DMS53 treated with DMSO at 0.1 percent for 48 hours (cell line): Measurements from ENCODE around the gene ZNF2.
"Not testable (repeated sequence)": the region's sequence is repeated elsewhere in the genome, so short reads cannot be mapped to it uniquely, and the experiment has no call there.

Experiments used
- DNase-seq: peaks from one replicate; lab custom pipeline; 2025; ENCODE audit not compliant: unreplicated experiment; lab: John Stamatoyannopoulos, UW

Gene ZNF2

DNA sequence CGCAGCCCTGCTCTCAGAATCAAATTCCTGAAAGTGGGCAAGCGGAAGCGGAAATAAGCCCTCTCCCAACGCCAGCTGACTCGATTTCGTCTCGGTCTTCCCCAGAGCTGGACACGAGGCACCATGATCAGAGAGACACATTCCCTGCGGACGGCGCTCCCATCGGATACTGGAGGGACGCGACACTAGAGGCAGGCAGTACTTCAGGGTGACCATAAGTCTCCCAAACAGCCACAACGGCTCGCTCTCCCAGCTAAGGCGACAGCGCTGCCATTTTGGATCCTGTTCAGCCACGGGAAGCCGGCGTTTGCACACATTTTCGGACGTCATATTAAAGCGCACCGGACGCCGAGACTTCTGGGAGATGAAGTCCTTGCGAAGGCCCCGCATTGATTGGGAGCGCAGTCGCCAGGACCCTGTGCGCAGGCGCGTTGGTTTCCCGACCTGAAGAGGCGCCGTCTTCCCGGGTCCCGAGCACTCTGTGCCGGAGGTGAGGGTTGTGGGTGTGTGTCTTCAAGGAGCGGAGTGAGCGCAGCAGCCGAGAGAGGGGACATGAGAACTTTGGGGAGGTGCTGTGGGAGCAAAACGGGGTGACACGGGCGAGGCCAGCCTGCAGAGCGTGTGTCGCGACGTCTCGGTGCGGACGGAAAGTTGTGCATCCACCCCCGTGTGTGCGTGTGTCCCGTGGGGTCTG lies at the start of gene ZNF2:
Gene ZNF2 (plus strand): TSS at position 439 of the 694 bp plus-strand sequence. CDS start 10,418 bp downstream, outside the sequence.
- peak; percentile 99 for DNase-seq

DNA sequence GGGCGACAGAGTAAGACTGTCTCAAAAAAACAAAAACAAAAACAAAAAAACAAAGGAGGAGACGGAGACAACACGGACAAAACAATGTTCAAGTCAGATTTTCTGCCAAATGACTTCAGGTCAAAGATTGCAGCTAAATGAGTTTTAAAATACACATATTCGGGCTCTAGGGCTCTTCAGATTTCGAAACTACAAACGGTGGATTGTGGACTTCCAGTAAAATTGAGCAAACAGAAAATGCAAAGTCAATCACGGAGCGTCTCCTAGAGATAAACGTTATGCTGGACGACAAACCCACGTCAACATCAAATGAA lies 44.6 kb upstream of the ZNF2 start:
- peak; percentile 17 for DNase-seq

DNA sequence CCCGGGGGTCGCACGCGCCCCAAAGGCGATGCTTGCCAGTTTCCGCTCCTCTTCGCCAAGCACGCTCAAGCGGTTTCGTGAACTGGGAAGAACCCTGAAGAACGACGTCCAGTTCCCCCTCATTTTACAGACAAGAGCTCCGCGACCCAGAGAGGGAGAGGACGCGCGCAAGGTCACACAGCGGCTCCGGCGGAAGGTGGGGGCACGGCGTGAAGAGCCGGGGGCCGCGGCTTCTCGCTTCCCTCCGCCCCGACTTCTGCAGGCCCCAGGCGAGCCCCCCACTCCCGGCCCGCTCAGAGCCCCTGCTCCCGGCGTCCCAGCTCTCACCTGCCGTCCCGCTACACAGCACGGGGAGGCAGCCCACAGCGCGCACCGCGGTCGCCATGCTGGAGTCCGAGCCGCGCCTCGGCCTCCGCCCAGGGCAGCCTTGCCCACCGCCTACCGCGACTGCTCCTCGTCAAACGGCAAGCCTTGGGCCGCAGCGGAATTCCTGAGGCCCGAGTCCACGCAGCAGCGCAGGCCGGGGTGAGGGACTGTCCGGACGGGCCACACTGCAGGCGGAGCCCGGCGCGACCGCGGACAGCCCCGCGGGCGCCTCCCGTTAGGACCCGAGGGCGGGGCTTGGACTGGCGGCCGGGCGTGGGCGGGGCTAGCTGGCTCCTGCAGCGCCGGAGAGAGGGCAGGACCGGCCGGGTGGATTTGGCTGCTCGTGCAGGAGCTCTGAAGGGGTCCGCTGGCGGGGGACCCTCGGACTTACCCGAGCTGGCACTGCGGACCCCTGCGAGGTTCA lies 44.0 kb upstream of the ZNF2 start, which contains the start of gene MRPS5:
Gene MRPS5 (minus strand): TSS at position 402 of the 790 bp plus-strand sequence. CDS start 17 bp downstream, at position 385.
- peak; percentile 65 for DNase-seq

DNA sequence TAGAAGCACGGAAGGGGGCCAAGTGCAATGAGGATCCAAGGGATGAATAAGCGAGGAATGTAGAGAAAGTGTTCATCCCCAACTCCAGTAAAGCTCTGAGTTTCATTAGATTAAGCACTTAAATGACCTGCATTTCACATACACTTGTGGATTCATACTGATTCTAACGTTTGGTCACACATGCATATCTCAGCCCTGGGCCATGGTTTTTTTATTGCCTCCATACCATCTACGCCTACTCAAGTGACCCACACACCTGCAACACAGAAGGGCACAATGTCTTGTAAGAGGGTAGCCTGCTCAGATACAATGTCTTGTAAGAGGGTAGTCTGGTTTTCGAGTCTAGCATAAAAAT lies 43.4 kb upstream of the ZNF2 start:
- no peak for DNase-seq

DNA sequence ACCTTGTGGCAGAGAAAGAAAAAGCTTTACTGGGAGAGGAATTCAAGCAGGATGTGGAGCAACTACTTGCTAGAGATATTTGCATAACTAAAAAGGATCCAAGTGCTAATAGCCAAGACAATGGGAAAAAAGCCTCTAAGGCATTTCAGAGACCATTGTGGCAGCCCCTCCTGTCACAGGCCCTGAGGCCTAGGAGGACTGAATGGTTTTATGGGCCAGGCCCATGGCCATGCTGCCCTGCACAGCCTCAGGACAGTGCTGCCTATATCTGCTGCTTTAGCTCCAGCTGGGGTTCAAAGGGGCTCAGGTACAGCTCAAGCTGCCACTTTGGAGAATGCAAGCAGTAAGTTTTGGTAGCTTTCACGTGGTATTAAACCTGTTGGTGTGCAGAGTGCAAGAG lies 26.9 kb upstream of the ZNF2 start:
- DNase-seq = no peak

DNA sequence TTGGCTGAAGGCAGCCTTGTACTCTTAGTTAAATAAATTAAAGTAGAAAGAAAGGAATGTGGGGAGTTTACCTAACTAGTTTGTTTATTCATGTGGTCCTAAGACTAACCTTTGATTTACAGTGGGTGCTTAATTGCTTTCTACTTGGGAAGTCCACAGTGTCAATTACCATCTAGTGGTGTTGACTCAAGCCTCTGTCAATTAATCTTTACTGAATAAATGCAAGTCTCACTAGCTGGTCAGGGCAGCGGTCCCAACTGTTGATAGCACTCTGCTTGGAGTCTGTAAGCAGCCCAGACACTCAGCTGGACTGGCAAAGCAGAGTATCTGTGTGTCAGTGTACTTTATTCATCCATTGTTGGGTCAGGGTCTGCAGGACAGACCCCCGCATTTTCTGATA lies 21.8 kb upstream of the ZNF2 start:
- DNase-seq = no peak

DNA sequence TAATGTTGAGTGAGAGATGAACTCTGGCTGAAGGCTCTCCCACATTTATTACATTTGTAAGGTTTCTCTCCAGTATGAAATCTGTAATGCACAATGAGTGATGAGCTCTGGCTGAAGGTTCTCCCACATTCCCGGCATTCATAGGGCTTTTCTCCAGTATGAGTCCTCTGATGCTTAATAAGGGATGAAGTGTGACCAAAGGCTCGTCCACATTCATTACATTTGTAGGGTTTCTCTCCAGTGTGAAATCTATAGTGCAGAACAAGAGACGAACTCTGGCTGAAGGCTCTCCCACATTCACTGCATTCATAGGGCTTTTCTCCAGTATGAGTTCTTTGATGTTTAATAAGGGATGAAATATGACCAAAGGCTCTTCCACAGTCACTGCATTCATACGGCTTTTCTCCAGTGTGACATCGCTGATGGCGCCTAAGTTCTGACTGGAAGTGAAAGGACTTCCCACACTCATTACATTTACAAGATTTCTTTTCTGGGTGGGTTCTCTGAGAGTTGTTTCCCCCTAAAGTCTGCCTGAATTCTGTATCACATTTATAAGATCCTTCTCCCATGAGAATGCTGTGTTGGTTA lies 16.1 kb upstream of the ZNF2 start:
- DNase-seq = no peak

DNA sequence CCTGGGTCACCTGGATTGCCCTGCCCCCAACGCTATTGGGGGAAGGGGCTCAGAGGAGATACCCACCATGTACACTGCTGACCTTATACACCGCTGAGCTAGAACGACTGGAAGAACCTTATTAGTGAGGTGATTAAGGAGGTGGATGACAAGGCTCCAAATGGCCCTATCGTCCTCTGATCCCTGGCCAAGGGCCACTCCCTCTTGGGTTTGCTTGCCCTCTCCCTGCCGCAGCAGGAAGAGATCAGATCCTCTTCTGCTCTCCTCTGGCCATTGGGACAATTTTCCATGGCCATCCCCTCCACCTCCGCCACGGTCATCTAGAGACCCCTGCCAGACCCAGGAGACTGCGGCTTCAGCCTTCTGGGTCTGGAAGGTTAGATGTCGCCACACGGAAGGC lies 7.2 kb upstream of the ZNF2 start:
- no peak for DNase-seq

DNA sequence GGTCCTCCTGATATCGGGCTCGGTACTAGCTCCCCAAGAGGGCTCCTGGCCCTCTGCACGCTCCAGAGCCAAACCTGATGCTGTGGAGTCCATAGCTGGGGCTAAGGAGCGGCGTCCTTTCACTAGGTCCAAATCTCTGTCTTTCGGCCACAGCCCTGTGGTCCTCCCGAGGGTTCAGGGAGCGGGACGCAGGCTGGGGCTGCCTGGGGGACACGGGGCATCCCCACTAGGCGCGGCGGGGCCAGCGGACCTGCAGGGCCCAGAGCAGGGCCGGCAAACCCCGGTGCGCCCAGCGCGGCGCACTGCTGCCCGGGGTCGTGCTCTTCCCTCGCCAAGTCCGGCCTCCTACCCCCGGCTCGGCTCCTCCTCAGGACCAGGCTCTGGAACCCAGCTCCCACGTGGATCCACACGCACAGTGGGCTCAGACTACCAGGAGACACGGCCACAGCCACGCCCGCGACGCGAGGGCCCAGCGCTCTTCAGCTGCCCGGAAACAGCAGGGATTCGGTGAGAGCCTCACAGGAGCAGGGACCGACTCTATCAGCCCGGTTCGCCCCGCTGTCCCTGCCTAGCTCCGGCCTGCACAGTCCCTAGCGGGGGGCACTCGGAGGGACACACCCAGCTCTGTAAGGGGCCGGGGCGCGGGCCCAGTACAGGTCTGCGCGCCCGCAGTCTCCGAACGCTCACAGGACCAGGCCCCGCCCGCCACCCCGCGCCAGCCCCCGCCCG lies 6.6 kb upstream of the ZNF2 start:
- DNase-seq = peak; percentile 10

DNA sequence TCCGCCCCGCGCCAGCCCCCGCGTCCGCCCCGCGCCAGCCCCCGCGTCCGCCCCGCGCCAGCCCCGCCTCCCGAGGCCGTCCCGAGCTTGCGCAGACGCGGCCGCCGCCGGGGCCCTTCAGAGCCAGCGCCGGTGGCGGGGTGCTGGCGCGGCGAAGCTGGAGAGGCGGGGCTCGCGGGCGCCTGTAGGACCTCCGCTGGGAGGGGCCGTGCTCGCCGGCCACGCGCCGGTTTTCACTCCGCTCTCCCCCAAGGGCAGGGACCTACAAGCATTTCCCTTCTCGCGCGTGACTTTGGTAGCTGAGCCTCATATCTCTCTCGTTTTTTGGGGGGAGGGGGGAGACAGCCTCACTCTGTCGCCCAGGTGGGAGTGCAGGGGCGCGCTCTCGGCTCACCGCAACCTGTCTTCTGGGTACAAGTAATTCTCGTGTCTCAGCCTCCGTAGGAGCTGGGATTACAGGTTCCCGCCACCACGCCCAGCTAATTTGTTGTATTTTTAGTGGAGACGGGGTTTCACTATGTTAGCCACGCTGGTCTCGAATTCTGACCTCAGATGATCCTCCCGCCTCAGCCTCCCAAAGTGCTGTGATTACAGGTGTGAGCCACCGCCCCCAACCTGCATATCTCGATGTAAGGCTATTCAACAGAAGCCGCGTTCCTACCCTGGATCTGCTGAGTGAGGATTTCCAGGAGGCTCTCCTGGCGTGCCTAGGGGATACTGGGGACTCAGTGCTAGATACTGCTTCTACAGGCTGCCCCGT lies 5.7 kb upstream of the ZNF2 start, which contains the start of gene ZNF514:
Gene ZNF514 (minus strand): TSS at position 159 of the 760 bp plus-strand sequence. CDS start 6,595 bp downstream, outside the sequence.
- DNase-seq = peak; percentile 75

DNA sequence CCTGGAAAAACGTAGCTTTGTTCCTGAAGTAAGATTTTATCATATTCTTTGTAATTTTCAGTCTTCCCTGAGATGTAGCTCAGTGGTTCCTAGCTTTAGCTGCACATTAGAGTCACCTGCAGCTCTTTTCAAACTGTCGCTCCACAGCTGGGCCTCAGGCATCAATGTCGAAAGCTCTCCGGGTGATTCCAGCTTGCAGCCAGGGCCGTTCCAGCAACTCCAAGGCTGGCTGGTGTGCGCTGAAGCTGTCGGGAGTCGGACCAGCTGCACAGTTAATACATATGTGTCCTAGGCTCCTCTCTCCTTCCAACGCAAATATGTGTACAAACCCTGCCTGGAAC lies 609 bp upstream of the ZNF2 start:
- DNase-seq = peak; percentile 69

DNA sequence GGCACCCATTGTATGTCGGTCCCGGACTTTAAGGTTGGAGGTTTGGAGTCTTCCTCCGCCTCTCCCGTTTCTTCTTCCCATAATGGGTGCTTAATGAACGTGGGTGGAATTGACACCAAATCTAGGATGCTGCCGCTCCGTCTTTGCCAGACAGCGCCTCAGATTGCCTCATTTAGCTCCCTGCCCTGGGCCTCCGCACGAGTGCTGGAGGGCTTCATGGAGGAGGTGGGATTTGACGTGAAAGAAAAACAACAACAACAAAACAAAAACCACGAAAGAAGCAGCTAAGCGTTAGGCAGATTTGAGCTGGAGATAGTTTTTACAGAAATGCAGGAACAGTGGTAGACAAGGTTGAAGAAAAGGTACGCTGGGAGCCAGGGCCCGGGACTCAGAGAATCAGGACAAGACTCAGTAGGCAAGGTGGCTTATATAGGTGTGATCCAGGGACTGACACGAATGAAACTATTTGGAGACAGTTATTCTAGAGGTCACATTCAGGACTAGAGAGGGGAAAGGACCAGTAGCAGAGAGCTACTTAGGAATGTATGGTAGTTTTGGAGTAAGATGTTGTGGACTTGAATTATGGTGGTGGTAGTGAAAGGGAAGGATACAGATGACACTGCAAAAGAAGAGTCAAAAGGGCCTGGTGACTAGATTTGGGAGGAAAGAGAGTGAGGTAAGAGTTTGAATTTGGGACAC lies 605 bp downstream of the ZNF2 start:
- peak; percentile 32 for DNase-seq

DNA sequence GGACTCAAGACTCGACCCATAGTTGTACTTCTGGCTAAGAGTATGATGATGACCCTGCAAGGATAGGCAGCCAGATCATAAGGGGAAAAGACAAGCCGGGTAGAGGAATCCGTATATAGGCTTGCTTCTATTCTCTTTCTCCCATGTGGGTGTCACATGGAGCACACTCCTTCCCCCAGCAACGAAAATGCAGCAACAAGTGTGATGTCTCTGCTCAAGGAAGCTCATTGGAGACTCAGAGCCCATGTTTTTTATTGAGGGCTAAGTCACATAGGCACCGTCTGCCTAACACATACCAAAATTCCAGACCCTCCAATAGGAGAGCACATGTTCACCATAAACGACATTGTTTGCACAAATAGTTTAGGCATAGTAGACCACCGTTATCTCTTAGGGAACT lies 6.3 kb downstream of the ZNF2 start:
- no peak for DNase-seq

DNA sequence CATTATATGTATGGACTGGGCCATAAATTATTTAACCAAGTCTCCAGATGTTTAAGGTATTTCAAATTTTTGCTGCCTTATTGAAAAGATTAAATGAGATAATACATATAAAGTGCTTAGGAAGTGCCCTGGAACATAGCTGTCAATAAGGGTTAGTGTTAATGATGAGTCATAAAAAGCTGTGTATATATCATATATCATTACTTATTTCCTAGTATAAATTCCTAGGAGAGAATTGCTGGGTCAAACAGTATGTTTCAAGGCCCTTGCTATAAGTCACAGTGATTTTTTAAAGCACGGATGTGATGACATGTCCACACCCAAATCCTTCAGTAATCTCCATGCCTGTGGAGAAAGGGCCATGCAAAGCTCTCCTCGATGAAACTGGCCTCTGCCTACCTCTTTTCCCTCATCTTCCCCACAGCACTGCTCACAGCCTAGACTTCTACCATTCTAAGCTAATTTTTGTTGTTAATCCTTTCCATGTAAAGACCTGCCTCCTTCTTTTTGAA lies 8.5 kb downstream of the ZNF2 start:
- no peak for DNase-seq

DNA sequence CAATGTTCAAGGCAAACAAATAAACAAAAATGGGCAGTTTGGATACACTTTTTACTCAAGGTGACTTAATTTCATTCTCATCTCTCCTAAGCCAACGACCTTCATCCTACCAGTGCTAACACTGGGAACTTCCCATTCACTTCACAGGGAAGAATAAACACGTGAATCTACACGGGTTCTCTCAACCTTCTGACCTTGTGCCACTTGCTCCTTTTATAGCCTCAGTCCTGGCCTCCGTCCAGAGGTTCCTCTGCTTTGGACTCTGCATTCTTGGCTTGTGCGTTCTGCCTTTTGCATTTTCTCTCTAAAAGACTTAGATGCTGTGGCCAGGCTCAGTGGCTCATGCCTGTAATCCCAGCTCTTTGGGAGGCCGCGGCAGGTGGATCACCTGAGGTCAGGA lies 13.8 kb downstream of the ZNF2 start:
- DNase-seq = no peak

DNA sequence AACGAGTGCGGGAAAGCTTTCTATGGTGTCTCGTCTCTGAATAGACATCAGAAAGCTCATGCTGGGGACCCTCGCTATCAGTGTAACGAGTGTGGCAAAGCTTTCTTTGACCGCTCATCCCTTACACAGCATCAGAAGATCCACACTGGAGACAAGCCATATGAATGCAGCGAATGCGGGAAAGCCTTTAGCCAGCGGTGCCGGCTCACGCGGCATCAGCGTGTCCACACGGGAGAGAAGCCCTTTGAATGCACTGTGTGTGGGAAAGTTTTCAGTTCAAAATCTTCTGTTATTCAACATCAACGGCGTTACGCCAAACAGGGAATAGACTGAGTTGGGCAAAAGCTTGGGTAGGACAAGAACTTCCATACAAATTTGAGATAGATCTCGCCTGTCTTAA lies 16.2 kb downstream of the ZNF2 start:
- DNase-seq = no peak

DNA sequence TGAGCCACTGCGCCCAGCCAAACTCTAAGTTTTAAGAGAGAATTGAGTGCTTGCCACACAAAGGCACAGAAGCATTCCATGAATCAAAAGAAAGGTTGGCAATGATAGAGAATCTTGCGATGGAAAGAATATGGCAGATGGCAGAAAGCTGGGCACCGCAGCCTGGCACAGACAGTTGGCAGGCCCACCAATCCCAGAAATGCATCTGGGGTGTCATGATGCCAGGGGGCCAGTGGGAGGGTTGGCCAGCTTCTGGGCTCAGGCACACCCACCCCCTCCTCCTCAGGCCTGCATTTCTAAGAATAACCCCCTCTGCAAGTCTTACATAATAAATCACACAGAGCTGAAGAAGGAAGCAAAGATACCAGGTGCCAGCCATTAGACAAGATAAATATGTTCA lies 19.6 kb downstream of the ZNF2 start:
- DNase-seq = no peak

DNA sequence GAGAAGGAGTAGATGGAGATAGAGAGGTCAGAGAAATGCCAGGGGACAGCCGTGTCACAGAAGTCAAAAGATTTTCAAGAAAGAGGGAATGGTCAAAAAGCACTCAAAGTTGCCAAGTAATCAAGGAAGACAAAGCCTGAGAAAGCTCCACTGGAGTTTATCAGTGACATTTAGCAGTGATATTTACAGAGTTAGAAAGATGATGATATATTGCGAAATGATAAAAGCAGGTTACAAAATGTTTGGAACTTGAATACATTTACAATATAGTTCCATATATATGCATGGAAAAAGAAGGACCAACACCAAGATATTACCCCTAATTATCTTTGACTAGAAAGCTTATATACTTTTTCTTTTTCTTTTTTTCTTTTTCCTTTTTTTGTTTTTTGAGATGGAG lies 20.4 kb downstream of the ZNF2 start:
- DNase-seq = no peak

DNA sequence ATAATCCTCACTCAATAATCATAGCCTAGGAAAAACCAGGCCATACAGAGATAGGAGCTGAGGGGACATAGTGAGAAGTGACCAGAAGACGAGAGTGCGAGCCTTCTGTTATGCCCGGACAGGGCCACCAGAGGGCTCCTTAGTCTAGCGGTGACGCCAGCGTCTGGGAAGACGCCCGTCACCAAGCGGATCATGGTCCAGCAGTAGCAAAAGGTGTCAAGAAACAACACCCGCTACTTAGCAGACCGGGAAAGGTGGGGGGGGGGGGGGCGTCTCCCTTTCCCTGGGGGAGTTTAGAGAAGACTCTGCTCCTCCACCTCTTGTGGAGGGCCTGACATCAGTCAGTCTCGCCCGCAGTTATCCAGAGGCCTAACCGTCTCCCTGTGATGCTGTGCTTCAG lies 27.3 kb downstream of the ZNF2 start:
- DNase-seq = not testable (repeated sequence)

DNA sequence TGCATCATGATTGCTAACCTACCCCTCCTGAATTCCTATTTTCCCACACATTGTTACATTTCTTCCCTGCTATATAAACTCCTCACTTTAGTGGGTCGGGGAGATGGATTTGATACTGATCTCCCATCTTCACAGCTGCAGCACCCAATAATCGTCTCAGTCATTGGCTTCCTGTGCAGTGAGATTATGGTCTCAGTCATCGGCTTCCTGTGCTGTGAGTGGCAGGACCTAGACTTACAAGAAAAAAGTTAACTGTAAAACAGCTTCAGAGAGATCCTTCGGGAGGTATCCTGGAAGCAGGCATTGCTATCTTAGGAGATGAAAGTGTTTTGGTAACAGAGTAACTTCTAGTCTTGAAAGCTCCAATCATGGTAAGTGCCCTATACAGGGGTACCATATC lies 38.3 kb downstream of the ZNF2 start:
- DNase-seq = no peak
